PFSK-1 (cell line): ENCODE measurements around the gene MAML2.

Source experiments
- FOXP2 ChIP-seq: optimal IDR thresholded peaks from 2 replicates; pipeline ENCODE3; 2011; ENCODE audit warnings: borderline replicate concordance, control low read depth, inconsistent platforms; ENCODE audit not compliant: insufficient read depth; ENCODE audit errors: extremely low read length, extremely low read depth
- POLR2AphosphoS5 ChIP-seq: IDR thresholded peaks from 2 replicates; pipeline ENCODE4 v1.6.1; 2012; ENCODE audit warnings: low read depth, mild to moderate bottlenecking, control low read depth, low read length, moderate library complexity
- REST ChIP-seq, 2 experiments: IDR thresholded peaks; 2 replicates each; pipeline versions ENCODE4 v1.6.1 to v1.8.0; 2011 to 2012; ENCODE audit warnings: low read depth in 2 of 2, low read length in 2 of 2, control low read depth in 1 of 2, inconsistent platforms in 1 of 2, mild to moderate bottlenecking in 1 of 2, moderate library complexity in 1 of 2; ENCODE audit not compliant: insufficient read depth in 1 of 2
- SIN3A ChIP-seq: IDR thresholded peaks from 2 replicates; pipeline ENCODE4 v1.6.1; 2012; ENCODE audit warnings: mild to moderate bottlenecking, low read length, moderate library complexity, borderline replicate concordance; ENCODE audit not compliant: insufficient read depth
- TAF1 ChIP-seq: IDR thresholded peaks from 2 replicates; pipeline ENCODE4 v1.6.1; 2012; ENCODE audit warnings: low read length, control low read depth, borderline replicate concordance; ENCODE audit not compliant: insufficient read depth

The MAML2 gene

GRCh38 chr11:95948637-95949036 lies 394.4 kb downstream of the MAML2 start:
- TF ChIP-seq FOXP2 (no peak), SIN3A (no peak), POLR2AphosphoS5 (no peak)

GRCh38 chr11:95944623-95945022 lies 398.4 kb downstream of the MAML2 start:
- TF ChIP-seq SIN3A (no peak), TAF1 (no peak), POLR2AphosphoS5 (no peak)

GRCh38 chr11:95943546-95943945 lies 399.4 kb downstream of the MAML2 start:
- TF ChIP-seq TAF1 (no peak), POLR2AphosphoS5 (no peak), SIN3A (no peak), REST (IDR thresholded peaks at IDR 0.05; ENCODE audit: insufficient read depth in 1 of 2, low read depth in 2 of 2, low read length in 2 of 2) (no peak), FOXP2 (no peak)

GRCh38 chr11:95939091-95939490 lies 403.9 kb downstream of the MAML2 start:
- TF ChIP-seq TAF1 (no peak), REST (IDR thresholded peaks at IDR 0.05; ENCODE audit: insufficient read depth in 1 of 2, low read depth in 2 of 2, low read length in 2 of 2) (no peak), POLR2AphosphoS5 (no peak), SIN3A (no peak), FOXP2 (no peak)

- no peak for TF ChIP-seq TAF1
- no peak for TF ChIP-seq SIN3A
- TF ChIP-seq POLR2AphosphoS5: no peak
Observed at GRCh38 chr11:95937358-95937757, 405.6 kb downstream of the MAML2 start.

- TF ChIP-seq SIN3A: no peak
- no peak for TF ChIP-seq REST (IDR thresholded peaks at IDR 0.05; ENCODE audit: insufficient read depth in 1 of 2, low read depth in 2 of 2, low read length in 2 of 2)
- no peak for TF ChIP-seq TAF1
- TF ChIP-seq FOXP2: no peak
- no peak for TF ChIP-seq POLR2AphosphoS5
Observed at GRCh38 chr11:95933594-95933993, 409.4 kb downstream of the MAML2 start.

GRCh38 chr11:95931916-95932315 lies 411.1 kb downstream of the MAML2 start:
- TF ChIP-seq FOXP2 (no peak), TAF1 (no peak), SIN3A (no peak), POLR2AphosphoS5 (no peak), REST (IDR thresholded peaks at IDR 0.05; ENCODE audit: insufficient read depth in 1 of 2, low read depth in 2 of 2, low read length in 2 of 2) (no peak)
